ENCODE results near the gene VPS13A.

Gene VPS13A

GRCh38 chr9:77177143-77177893, at the start of gene VPS13A:
Gene VPS13A (plus strand): TSS chr9:77177534. CDS start chr9:77177705, 171 bp downstream.
- peak; percentile 83 to 92 for DNase-seq (ENCODE audit: low read depth in 2 of 2)

- DNase-seq (ENCODE audit: low read depth in 2 of 2): no peak
Measured at GRCh38 chr9:77128125-77128789, 49.1 kb upstream of the VPS13A start.

DNA sequence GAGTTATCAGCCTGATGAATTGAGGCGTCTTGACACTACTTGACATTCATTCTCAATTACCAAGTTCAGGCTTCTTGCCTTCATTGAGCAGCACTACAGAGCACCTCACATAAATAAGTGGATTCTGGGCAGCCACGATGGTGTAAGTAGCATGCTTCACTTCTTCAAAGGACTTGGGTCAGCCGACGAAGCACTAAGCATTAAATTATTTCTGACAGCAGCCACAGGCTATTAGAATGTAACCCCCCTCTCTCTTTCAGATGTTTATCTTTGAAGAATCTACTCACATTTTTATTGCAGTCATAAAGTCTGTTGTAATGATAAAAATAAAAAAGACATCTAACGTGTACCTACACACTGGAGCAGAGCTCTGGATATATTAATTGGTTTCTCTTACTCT, 45.9 kb upstream of the VPS13A start:
- no peak for DNase-seq (ENCODE audit: low read depth in 2 of 2)

DNA sequence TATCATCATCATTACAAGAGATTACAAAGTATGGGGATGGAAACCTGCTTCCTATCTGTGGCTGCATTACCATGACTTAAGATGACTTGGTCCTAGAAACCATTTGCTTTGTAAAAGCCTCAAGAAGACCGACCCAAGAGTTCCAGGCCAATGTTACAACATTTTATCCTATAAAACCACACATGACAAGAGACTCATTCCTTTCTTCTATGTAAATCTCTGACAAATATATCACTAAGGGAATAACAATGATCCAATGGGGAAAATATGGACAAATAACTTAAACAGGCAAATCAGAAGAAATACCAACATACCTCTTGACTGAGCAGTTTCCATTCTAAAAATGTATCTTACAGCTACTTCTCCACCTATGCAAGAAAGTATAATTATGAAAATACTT, 44.3 kb upstream of the VPS13A start:
- no peak for DNase-seq (ENCODE audit: low read depth in 2 of 2)

- no peak for DNase-seq (ENCODE audit: low read depth in 2 of 2)
Measured at GRCh38 chr9:77142366-77142765, 35.0 kb upstream of the VPS13A start.

- no peak for DNase-seq (ENCODE audit: low read depth in 2 of 2)
Measured at GRCh38 chr9:77149879-77150278, 27.5 kb upstream of the VPS13A start.

- DNase-seq (ENCODE audit: low read depth in 2 of 2): no peak
Measured at GRCh38 chr9:77152289-77152688, 25.0 kb upstream of the VPS13A start.

DNA sequence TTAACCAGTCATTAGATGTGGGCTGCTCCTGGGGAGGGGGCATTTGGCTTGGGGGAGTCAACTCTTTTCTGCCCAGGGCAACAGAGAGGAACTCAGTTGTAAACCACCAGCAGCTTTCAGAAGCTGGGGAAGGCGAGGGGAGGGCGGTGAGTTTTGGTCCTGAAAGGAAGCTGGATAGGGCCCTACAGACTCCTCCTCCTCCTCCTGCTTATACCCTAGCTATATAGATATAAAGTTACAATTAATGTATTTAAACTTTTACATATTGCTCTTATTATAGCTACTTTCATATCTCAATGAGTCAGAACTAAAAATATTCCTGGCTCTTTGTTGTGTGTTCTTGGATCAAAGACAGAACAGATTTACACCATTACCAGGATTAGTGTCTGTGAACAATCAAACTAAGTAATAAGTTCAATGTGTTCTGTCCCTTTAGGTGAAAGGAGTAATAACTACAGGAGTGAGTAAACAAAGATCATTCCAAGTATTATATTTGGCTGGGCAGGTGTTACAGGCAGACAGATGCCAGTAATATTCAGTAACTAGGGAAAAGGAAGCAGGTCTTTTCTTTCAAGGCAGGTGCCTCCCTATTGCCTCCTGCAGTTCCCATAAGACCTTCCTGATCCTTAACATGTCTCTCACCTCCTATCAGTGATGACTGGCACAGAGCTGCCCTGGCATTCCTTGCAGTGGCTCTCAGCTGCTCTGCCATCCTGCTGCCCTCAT, 20.5 kb upstream of the VPS13A start:
- DNase-seq (ENCODE audit: low read depth in 2 of 2): no peak

- no peak for DNase-seq (ENCODE audit: low read depth in 2 of 2)
Measured at GRCh38 chr9:77158772-77159513, 18.4 kb upstream of the VPS13A start.

DNA sequence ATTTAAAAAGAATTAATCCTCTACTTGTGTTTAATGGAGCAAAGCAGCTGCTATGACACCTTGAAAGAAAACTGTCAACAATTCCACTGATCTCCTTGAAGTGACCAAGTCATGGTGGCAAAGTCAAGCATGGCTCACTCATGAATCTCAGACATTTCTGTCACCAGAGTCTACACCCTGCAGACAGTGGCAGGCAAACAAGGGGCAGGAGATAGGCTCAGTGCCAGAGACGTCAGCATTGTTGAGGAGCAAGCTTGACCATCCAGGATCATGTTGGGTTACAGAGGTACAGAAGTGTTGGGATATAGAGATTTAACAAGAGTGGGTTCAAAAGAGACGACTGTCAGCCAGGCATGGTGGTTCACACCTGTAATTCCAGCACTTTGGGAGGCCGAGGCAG, 16.1 kb upstream of the VPS13A start:
- no peak for DNase-seq (ENCODE audit: low read depth in 2 of 2)

DNA sequence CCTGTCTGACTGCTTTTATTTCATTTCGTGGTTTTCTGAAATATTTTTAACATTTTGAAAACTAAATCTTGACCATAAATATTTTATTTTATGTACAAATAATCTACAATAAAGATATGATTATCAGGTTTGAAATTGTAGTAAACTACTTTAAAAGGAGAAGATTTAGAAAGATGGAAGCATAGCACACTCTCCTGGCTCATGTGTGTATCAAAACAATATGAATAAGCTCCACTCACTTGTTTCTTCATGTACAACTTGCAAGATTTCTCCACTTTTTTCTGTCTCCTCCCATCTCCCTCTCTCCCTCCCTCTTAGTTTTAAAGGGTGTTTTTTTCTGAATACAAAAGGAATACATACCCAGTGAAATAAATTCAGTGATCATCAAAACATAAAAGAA, 15.4 kb upstream of the VPS13A start:
- no peak for DNase-seq (ENCODE audit: low read depth in 2 of 2)

DNA sequence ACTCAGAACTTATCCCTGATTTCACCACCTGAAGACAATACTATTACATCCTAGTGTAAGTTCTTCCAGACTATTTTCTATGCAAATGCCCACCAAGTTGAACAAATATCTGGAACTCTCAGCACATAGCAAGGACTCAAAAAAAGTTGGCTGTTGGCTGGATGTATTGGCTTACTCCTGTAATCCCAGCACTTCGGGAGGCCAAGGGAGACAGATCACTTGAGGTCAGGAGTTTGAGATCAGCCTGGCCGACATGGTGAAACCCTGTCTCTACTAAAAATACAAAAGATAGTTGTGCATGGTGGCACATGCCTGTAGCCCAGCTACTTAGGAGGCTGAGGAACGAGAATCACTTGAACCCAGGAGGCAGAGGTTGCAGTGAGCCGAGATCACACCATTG, 15.0 kb upstream of the VPS13A start:
- DNase-seq (ENCODE audit: low read depth in 2 of 2): no peak

- DNase-seq (ENCODE audit: low read depth in 2 of 2): no peak
Measured at GRCh38 chr9:77163884-77164283, 13.4 kb upstream of the VPS13A start.

- DNase-seq (ENCODE audit: low read depth in 2 of 2): no peak
Measured at GRCh38 chr9:77166193-77166592, 11.1 kb upstream of the VPS13A start.

- DNase-seq (ENCODE audit: low read depth in 2 of 2): no peak
Measured at GRCh38 chr9:77170991-77171699, 6.2 kb upstream of the VPS13A start.

- no peak for DNase-seq (ENCODE audit: low read depth in 2 of 2)
Measured at GRCh38 chr9:77175151-77175550, 2.2 kb upstream of the VPS13A start.

- no peak for DNase-seq (ENCODE audit: low read depth in 2 of 2)
Measured at GRCh38 chr9:77176106-77176505, 1.2 kb upstream of the VPS13A start.

DNA sequence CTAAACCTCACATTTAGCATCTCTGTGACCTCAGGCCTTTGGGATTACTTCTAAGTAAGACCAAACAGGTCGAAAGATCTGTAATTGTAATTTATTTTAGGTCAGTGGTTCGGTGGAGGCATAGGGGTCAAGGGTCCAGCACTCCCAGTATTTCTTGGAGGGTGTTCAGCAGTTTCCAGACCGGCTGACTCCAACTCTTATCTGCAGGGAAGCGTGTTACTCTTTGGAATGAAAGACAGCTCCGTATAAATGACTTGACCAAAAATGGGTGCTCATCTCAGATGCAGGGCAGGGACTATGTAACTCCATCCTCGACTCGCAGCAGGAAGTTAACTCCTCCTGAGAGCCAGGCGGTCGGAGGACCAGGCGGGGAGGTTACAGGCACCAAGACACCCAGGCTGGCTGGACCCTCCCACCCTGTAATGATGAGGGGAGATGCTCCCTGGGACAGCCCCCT, 620 bp upstream of the VPS13A start:
- DNase-seq (ENCODE audit: low read depth in 2 of 2): no peak

GRCh38 chr9:77177894-77178794, 810 bp downstream of the VPS13A start:
- peak; percentile 21 to 36 for DNase-seq (ENCODE audit: low read depth in 2 of 2)

DNA sequence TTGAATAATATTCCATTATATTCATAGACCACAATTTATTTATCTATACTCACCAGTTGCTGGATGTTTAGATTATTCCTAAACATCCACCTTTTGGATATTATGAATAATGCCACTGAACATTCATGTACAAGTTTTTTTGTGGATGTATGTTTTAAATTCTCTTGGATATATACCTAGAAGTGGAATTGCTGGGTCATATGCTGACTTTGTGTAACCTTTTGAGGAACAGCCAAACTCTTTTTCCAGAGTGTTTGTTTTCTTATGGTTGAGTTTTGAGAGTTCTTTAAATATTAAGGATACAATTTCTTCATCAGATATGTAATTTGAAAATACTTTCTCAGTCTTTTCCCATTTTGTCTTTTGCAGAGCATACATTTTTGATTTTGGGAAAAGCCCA, 2.7 kb downstream of the VPS13A start:
- DNase-seq (ENCODE audit: low read depth in 2 of 2): no peak

Measured in stimulated activated CD8-positive, alpha-beta memory T cell treated with anti-CD3 and anti-CD28 coated beads, Interleukin-7, amount 100 ng/mL, for 4 hours (primary cell).